Activated CD8-positive, alpha-beta memory T cell treated with anti-CD3 and anti-CD28 coated beads, Interleukin-2, amount 50 U/mL, for 1 hour (primary cell): ENCODE data around the gene TMEM91.
"Not testable (repeated sequence)": the region's sequence is repeated elsewhere in the genome, so short reads cannot be mapped to it uniquely, and the experiment has no call there.

ENCODE experiments used
- DNase-seq: peaks from one replicate; pipeline ENCODE4 v3.0.0-alpha.2; 2020; ENCODE audit errors: extremely low read depth

TMEM91 gene

GRCh38 chr19:41353466-41354342 lies 22.6 kb upstream of the TMEM91 start, which contains the start of gene TGFB1:
TGFB1 (minus strand) TSS chr19:41353922; CDS start chr19:41353044, 878 bp downstream.
- peak; percentile 89 for DNase-seq

- DNase-seq, result no peak
These were observed 21.9 kb upstream of the TMEM91 start for GRCh38 chr19:41354343-41354953.

- no peak for DNase-seq
These were observed 21.3 kb upstream of the TMEM91 start for GRCh38 chr19:41355035-41355434.

GRCh38 chr19:41355802-41356201 lies 20.5 kb upstream of the TMEM91 start:
- no peak for DNase-seq

GRCh38 chr19:41356984-41357739 lies 19.2 kb upstream of the TMEM91 start:
- no peak for DNase-seq

- no peak for DNase-seq
These were observed 18.6 kb upstream of the TMEM91 start for GRCh38 chr19:41357746-41358145.

- DNase-seq, result no peak
These were observed 16.6 kb upstream of the TMEM91 start for GRCh38 chr19:41359741-41360140.

GRCh38 chr19:41362143-41362847 lies 14.0 kb upstream of the TMEM91 start:
- no peak for DNase-seq

- no peak for DNase-seq
These were observed 13.0 kb upstream of the TMEM91 start for GRCh38 chr19:41363371-41363752.

- DNase-seq, result peak; percentile 96
These were observed 12.4 kb upstream of the TMEM91 start, which contains the start of gene B9D2 for GRCh38 chr19:41363753-41364523. B9D2 (minus strand) TSS chr19:41364149; CDS start chr19:41363519, 630 bp downstream.

- no peak for DNase-seq
These were observed 11.6 kb upstream of the TMEM91 start for GRCh38 chr19:41364524-41365391.

GRCh38 chr19:41366089-41366488 lies 10.2 kb upstream of the TMEM91 start:
- DNase-seq, result no peak

GRCh38 chr19:41367848-41368301 lies 8.5 kb upstream of the TMEM91 start:
- no peak for DNase-seq

GRCh38 chr19:41369769-41370168 lies 6.6 kb upstream of the TMEM91 start:
- DNase-seq, result no peak

- DNase-seq, result not testable (repeated sequence)
These were observed 5.2 kb upstream of the TMEM91 start for GRCh38 chr19:41371119-41371518.

- no peak for DNase-seq
These were observed 4.8 kb upstream of the TMEM91 start for GRCh38 chr19:41371541-41371940.

- no peak for DNase-seq
These were observed 3.8 kb upstream of the TMEM91 start for GRCh38 chr19:41372501-41372900.

- DNase-seq, result no peak
These were observed 2.3 kb upstream of the TMEM91 start for GRCh38 chr19:41373993-41374392.

GRCh38 chr19:41376998-41377365 lies 649 bp downstream of the TMEM91 start:
- no peak for DNase-seq
